GM19438 (cell line): Measurements from ENCODE around the gene DCDC2.
"Not testable (repeated sequence)": the region's sequence is repeated elsewhere in the genome, so short reads cannot be mapped to it uniquely, and the experiment has no call there.

Source experiments
- ATAC-seq: cut with Tn5 transposase; IDR thresholded peaks from one replicate; pipeline ENCODE4 v1.9.1; 2021; ENCODE audit warnings: low read depth; ENCODE audit not compliant: unreplicated experiment

The DCDC2 gene

DNA sequence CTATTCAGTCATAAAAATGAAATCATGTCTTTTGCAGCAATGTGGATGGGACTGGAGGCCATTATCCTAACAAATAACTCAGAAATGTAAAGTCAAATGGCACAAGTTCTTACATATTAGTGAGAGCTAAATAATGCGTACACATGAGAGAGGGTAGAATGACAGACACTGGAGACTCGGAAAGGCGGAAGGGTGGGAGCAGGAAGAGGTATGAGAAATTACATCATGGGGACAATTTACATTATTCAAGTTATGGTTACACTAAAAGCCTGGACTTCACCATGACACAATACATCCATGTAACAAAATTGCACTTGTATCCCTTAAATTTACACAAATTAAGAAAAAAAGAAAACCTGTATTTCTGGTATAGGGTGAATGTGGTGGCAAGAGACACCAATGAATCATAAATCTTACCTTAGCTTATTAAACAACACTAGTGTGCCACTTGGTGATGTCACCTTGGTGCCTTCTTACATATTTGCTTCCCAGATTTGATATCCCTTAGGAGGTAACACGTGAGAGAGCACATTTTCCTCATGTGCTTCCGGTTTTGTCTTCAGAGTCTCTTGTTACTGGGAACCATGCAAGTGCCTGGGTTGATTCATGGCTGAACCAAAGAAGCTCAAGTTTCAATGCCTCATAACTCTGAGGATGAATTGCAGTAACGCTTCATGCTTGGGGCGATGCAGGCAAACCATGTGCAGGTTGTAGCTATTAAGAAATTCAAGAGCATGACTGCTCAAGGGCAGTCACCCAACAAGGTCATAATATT, 84.6 kb downstream of the DCDC2 start:
- no peak for ATAC-seq

DNA sequence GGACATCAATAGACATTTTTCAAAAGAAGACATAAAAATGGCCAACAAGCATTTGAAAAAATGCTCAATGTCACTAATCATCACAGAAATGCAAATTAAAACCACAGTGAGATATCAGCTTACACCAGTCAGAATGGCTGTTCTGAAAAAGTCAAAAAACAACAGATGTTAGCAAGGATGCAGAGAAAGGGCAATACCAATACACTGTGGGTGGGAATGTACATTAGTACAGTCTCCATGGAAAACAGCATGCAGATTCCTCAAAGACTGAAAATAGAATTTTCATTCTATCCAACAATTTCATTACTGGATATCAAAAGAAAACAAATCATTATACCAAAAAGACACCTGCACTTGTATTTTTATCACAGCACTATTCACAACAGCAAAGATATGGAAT, 85.3 kb downstream of the DCDC2 start:
- no peak for ATAC-seq

DNA sequence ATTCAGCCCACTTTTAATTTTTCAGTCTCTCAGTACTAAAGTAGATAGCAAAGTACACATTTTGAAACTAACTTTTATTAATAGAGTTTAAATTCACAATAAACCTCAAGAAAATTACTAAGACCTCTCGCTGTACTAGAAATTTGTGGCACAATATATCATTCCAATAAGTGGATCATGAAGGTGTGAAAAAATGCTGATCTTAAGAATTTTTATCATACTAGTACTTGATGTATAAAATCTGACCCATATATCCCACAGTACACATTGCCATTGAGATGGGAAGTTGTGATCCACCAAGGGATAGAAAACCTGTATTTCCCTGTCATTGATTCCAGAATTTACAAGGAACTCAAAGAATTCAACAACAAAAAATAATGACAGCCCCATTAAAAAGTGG, 85.7 kb downstream of the DCDC2 start:
- no peak for ATAC-seq

DNA sequence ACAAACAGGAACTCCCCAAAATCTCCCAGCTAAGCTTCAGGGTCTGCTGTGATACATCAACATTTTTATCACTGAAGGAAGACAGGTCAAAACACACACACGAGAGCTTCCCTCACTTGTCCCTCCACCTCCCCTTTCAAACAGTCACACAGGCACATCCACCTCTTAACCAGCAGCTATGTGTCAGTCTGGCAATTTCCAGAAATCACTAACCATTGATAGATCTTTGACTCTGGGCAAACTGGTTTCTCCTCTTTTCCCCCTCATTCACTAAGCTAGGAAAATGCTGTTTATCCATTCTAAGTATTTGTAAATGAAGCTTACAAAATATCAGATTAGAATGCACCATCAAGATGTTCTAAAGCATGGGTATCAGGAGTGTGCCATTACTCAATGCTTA, 87.8 kb downstream of the DCDC2 start:
- ATAC-seq: no peak

DNA sequence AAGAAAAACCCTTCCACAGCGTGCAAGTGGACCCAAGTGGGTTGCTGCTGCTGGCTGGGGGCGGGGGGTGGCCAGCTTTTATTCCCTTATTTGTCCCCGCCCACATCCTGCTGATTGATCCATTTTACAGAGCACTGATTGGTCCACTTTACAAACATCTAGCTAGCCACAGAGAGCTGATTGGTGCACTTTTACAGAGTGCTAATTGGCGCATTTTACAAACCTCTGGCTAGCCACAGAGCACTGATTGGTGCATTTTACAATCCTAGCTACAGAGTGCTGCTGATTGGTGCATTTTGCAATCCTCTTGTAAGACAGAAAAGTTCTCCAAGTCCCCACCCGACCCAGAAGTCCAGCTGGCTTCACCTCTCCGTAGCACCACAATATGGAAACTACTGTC, 99.6 kb downstream of the DCDC2 start:
- ATAC-seq: not testable (repeated sequence)

DNA sequence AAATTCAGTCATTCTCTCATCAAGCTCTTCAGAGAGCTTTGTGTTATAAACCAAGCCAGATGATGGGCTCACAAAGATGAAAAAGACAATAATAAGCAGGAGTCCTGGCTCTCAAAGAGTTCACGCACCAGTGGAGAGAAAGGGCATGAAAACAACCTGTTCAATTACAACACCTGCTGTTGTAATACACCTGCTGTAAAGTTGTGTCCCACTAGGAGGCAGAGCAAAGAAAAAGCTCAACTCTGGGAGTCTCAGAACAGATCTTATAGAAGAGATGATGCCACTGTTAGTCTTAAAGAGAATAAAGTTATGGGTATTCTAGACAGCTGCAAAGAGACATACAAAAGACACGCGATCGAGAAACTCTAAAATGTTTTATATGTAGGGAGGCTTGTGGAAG, 100.6 kb downstream of the DCDC2 start:
- no peak for ATAC-seq

DNA sequence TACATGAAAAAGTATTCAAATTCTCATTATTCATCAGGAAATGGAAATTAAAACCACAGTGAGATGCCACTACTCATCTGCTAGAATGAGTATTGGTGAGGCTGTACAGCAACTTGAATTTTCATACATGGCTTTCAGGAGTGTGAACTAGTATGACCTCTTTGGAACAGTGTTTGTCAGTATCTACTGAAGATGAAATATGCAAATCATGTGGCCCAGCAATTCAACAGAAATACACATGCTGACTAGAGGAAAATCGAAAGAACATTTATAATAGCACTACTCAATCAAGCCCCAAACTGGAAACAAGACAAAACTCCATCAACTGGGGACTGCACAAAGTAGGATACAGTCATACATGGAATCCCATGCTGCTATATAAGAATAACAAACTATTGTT, 102.2 kb downstream of the DCDC2 start:
- peak; percentile 93 for ATAC-seq

DNA sequence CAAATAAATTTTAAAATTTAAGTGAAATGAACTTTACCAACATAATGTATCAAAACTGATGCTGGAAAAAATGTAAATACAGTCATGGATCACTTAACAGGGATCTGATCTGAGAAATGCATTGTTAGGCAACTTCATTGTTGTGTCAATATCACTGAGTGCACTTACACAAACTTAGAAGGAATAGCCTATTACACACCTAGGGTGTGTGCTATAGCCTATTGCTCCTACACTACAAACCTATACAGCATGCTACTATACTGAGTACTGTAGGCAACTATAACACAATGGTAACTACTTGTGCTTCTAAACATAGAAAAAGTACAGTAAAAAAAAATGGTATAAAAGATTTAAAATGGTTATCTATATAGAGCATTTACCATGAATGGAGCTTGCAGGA, 104.5 kb downstream of the DCDC2 start:
- ATAC-seq: no peak

DNA sequence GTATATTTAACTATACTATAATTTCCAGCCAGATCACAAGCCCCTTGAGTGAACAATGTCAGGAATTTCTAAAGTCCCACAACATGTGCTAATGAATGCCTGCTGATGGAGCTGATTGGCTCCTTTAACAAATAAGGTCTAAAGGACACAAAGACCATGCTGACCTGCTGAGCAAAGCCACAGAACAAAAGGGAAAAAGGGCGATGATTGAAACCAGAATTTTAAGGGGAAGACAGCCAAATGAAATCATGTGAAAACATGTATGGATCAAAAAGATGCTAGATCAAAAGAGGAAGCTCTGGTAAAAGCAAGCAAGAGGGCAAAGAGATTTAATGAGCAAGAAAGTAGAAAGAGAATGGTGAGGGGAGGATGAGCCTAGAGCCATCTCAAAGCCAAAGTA, 105.6 kb downstream of the DCDC2 start:
- no peak for ATAC-seq

DNA sequence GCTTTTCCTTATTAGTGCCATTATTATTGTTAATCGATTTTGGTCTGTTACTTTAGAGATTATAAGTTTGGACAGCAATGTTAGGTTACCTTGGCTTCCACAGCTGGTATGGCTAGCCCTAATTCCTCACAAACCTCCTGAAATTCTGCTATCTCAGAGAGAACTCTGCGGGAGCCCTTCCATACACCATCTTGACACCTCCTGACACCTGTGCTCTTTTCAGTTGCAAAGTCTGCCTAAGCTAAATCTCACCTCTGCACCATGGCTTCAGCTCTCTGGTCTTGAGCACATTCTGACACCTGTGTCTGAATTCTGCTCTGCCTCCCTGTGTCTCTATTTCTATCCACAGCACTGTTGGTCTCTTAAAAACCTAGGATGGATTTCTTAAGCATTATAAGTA, 106.5 kb downstream of the DCDC2 start:
- no peak for ATAC-seq

DNA sequence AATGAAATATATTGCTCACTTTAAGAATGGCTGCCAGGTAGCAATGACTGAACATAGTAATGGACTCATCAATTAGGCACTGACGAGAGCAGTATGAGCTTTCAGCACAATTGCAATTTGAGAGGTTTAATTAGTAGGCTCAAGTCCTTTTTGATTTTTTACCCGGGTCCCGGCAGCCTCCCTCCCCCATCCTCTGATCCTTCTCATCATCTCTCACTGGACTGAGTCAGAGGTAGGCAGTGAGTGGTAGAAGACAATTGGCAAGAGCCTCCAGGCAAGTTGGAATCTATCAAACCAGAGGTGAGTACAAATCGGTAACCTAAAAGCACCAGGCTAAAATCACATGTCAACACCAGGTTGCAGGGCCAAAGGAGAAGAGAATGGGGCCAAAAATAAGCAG, 107.9 kb downstream of the DCDC2 start:
- no peak for ATAC-seq

DNA sequence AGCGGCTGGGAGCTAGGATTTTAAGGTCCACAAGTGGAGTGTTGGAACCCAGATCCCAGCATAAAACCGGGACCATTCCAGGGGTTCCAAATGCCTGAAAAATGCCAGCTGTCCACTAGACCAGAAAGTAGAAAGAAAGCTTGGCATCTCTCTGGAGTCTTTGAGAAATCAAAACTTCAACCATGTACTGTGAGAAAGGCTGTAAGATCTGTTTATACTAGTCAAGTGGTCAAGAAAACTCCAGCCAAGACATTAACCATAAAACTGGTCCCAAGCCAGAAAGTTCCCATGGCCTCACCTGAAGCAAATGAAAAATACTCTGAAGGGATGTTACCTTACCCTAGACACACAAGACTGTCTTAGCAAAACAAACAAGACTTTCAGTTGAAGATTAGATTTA, 112.6 kb downstream of the DCDC2 start:
- no peak for ATAC-seq

DNA sequence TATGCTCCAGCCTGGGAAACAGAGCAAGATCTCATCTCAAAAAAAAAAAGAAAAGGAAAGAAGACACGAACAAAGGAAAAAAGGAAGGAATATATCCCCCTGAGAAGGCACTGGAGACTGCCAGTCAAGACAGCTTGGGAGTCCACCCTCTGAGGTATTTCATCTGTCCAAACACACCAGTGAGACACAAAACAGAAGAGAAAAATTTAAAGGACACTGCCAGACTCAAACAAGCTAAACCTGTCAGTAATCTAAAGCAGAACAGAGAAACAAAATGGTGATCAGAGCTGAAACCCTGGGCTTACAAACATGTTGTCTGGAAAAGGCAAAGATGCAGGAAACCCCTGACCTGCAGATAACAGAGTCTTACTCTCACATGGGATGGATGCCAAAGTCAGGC, 114.9 kb downstream of the DCDC2 start:
- ATAC-seq: no peak

DNA sequence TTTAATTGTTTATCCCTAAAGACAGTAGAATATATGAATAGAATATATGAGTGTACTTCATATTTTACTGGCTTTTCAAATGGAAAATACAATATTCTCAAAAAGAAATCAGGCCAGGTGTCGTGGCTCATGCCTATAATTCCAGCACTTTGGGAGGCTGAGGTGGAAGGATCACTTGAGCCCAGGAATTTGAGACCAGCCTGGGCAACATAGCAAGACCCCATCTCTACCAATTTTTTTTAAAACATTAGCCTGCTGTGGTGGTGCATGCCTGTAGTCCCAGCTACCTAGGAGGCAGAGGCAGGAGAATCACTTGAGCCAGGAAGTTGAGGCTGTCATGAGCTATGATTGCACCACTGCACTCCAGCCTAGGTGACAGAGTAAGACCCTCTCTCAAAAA, 116.1 kb downstream of the DCDC2 start:
- ATAC-seq: not testable (repeated sequence)

DNA sequence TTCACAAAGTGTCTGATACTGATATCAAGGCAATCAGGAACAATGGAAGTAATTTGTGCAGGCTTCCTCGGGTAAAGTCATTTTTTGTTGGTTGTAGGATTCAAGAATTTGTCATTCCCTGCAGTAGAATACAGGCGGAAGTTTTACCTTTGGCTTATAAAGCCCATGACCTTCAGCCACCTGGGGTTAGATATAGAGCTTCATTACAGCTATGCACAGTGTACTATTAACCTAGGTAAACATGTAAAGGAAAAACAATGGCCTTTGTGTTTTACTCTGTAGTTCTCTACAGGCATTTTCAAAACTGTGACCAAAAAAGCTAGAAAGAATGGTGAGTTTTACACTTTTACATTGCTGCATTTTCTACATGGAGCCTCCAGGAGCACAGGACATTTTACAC, 116.9 kb downstream of the DCDC2 start:
- ATAC-seq: no peak

DNA sequence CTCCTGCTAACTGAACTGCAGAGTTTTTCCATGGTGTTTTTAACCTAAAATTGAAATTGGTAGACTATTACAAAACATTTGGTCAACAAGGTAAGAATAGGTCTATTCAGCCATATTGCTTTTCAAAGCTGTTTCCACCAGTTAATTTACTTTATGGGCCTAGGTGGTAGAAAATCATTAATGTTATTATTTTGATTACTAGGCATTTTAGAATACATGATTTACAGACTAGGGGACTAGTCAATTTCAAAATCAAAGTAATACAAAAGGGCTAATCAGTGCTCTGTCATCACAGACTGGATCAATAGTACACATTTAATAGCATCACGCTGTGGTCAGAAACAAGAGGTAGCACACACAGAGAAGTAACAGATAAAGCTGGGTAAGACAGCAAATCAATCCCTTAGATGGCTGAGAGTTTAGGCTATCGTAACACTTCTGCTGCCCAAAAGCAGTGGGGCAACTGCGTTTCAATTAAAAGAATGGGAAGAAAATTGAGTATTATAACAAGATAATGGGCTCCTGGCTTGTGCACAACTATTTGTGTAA, 117.4 kb downstream of the DCDC2 start:
- ATAC-seq: no peak

DNA sequence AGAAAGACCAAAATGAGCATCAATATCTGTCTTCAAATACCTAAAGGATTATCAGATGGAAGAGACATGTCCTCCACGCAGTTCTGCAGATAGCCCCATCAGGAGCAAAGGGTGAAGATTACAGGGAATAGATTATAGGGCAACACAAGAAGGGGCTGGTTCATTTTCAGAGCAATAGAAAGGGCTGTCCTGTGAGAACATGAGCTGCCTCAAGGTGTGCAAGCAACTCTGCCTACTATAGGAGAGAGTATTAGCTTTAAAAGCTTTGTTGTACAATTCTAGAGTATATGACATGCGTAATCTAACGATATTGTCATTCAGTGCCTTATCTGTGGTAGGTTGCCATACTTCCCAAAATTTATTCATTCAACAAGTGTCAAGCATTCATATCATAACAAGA, 119.2 kb downstream of the DCDC2 start:
- ATAC-seq: no peak

DNA sequence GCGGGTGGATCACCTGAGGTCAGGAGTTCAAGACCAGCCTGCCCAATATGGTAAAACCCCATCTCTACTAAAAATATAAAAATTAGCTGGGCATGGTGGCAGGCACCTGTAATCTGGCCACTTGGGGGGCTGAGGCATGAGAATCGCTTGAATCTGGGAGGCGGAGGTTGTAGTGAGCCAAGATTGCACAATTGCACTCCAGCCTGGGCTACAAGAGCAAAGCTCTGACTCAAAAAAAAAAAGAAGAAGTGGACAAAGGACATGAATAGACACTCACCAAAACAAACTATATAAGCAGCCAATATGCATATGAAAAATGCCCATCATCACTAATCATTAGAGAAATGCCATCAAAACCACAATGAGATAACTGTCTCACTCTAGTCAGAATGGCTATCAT, 121.1 kb downstream of the DCDC2 start:
- not testable (repeated sequence) for ATAC-seq

DNA sequence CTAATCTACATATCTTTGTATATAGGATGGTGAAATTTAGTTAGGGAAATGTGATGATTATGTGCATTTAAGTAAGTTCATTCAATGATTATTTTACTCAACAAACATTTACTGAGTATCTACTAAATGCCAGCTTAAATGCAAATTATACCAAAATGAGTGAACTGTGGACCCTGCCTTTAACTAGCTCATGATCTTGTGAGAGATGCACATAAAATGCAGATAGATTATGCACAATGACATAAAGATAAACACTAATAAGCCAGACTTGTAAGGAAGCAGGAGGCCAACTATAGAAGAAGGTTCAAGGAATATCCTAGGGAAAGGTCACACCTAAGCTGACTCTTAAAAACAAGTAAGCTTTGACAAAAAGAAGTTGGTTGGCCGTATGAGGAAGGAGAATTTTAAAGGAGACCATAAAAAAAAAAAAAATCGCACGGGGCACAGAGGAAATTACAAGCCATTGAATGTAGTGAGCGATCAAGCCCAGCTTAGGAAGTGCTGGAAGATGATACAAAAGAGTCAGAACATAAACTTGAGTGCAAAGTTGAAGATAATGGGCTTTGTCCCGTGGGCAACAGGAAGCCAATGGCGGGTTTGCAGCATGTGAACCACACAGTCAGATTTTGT, 123.9 kb downstream of the DCDC2 start:
- ATAC-seq: no peak

DNA sequence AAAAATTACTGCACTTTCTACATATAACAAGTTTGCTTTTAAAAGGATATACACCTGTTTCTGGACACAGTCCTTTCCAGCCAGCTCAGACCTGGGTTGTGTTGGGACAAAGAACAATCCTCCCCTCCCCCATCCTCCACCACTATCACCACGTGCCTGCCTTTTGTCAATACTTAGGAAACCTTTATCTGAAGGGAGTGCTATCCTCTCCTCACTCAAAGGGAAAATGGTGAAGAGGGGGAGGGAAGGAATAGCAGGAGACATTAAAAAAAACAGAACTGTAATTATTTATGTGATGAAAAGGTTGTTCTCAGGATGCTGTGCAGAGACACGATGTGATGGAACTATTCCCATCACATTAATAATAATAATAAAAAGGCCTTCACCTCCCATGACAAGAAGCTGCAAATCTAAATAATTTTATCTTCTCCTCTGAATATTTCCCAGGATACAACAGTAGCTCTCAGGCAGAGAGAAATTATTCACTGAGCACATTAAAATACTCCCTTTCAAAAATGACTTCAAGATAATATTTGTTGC, 126.4 kb downstream of the DCDC2 start:
- ATAC-seq: no peak

DNA sequence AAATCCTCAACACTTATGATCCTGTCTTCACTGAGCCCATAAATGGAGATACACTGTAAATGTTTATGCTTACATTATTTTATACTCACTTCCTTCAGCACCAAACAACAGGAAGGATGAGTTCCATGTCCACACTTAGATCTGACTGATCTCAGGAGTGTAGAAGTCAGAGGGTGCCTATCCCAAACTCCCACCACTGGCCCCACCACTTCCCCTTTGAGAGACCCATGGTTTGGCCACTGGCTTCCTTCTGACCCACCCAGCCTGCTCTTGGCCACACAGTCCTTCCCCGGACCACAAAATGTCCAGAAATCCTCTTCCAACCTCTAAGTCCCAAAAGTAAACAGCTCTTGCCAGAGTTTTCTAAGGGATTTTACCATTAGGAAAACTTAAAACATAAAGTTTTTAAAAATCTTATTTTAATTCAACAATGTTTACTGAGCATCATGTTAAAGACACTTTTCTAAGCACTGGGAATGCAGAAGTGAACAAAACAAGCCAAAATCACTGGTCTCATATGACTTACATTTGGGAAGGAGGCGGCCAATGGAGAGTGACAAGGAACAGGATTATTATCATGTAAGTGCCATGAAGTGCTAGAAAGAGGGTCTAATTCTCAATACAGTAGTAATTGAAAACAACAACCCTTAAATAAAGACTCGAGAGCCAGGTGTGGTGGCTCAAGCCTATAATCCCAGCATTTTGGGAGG, 128.0 kb downstream of the DCDC2 start:
- no peak for ATAC-seq
